Upper lobe of right lung (tissue), 1 donor: ENCODE results near the gene PADI1. TPM values are rescaled to one million over a fixed set of nuclear protein-coding genes. Genes with fewer than 3 reads are reported as not detected.

Experiments
- ATAC-seq: fragments of 200-7000 bp; cut with Tn5 transposase; one replicate; pipeline ENCODE4 v1.9.1; 2020; ENCODE audit warnings: mild to moderate bottlenecking, moderate library complexity
- DNase-seq: peaks from one replicate; pipeline ENCODE4 v3.0.0-alpha.2; 2020
- H3K27ac ChIP-seq: fragments of 200-600 bp; one replicate; pipeline ENCODE4 v1.8.0; 2022
- H3K27me3 ChIP-seq: fragments of 200-600 bp; one replicate; pipeline ENCODE4 v1.8.0; 2022; ENCODE audit warnings: mild to moderate bottlenecking
- H3K36me3 ChIP-seq: fragments of 200-600 bp; one replicate; pipeline ENCODE4 v1.8.0; 2022
- H3K4me1 ChIP-seq: fragments of 200-600 bp; one replicate; pipeline ENCODE4 v1.8.0; 2022
- H3K4me3 ChIP-seq: fragments of 200-600 bp; one replicate; pipeline ENCODE4 v1.8.0; 2022; ENCODE audit warnings: mild to moderate bottlenecking
- H3K9me3 ChIP-seq: fragments of 200-600 bp; one replicate; pipeline ENCODE4 v1.8.0; 2022
- CTCF ChIP-seq: fragments of 200-600 bp; IDR thresholded peaks from one replicate; pipeline ENCODE4 v1.8.0; 2022; ENCODE audit warnings: antibody characterized with exemption
- intact Hi-C: fragments of 100-400 bp; cut with DNase I; formaldehyde crosslinking; loops from one replicate; pipeline ENCODE4 v1.11.0; 2022
- total RNA-seq: library from RNA; stranded (reverse); fragmentation: NEBNext Ultra II Directional; extraction: Animal tissue kit (Norgen Biotek cat#: 25700); gene quantifications from one replicate; pipeline ENCODE4 v1.2.1, GENCODE V29; 2021
- donor health status: DM: no; HTN: yes; CAD: no; lungs with severe emphysema.

PADI1 gene
- total RNA-seq, 1 donor from 2014 or later = not detected

- Histone ChIP-seq H3K4me1 (no peaks in the 10 kb centered on the region), H3K27ac (no peak overlapping the region), H3K4me3 (no peak overlapping the region), H3K27me3 (no peaks in the 10 kb centered on the region), H3K9me3 (no peaks in the 10 kb centered on the region), H3K36me3 (no peaks in the 10 kb centered on the region)
- intact Hi-C loops = no loop called here
- DNase-seq (no peak), ATAC-seq (no peak)
- TF ChIP-seq CTCF = no peak
Measured at GRCh38 chr1:17230671-17231310, 25.9 kb downstream of the PADI1 start.

DNA sequence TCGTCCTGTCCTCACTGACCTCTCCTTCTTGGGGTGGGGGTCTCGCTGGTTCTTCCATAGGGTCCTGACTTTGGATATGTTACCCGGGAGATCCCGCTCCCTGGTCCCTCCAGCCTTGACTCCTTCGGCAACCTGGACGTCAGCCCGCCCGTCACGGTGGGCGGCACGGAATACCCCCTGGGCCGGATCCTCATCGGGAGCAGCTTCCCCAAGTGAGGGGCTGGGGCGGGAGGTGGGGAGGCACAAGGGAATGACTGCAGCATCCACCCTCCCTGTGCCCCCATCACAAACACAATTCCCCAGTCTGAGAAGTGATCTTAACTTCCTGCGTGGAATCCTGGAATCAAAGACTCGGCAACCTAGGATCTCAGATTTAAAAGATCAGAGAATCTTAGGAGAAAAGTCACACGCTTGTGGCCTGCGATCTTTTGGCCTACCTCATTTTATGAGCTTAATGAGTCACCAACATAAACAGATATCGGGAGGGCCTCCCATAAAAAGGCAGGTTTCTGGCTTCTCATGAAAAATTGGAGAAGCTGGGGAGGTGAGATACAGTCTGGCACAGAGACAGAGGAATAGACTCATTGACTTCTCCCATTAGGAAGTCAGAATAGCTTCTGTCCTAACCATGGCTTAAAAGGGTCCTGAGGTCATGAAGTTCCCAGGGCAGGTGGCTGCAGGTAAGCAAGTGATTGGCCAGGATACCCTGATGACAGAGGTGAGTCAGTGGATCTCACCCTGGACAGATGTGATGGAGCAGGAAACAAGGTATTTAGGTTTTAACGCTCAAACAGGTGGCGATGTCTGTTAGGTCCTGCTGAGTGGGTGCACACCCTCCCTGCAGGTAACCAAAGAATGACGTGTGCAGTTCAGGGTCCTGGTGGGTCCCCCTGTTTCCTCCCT is 28.1 kb downstream of the PADI1 start:
- Histone ChIP-seq H3K27ac (no peak overlapping the region), H3K9me3 (no peaks in the 10 kb centered on the region), H3K4me1 (no peaks in the 10 kb centered on the region), H3K36me3 (no peaks in the 10 kb centered on the region), H3K4me3 (no peak overlapping the region), H3K27me3 (no peaks in the 10 kb centered on the region)
- ATAC-seq (no peak), DNase-seq (no peak)
- intact Hi-C loops = no loop called here
- TF ChIP-seq CTCF = no peak

- Histone ChIP-seq H3K27me3 (no peaks in the 10 kb centered on the region), H3K4me1 (no peaks in the 10 kb centered on the region), H3K9me3 (no peaks in the 10 kb centered on the region), H3K4me3 (no peak overlapping the region), H3K27ac (no peak overlapping the region), H3K36me3 (no peaks in the 10 kb centered on the region)
- ATAC-seq (peak; percentile 91), DNase-seq (peak; percentile 85)
- intact Hi-C loops = no loop called here
- TF ChIP-seq CTCF = no peak
Measured at GRCh38 chr1:17233675-17234320, 28.9 kb downstream of the PADI1 start.

- intact Hi-C loops = no loop called here
- Histone ChIP-seq H3K36me3 (no peaks in the 10 kb centered on the region), H3K27ac (no peak overlapping the region), H3K4me1 (no peaks in the 10 kb centered on the region), H3K27me3 (no peaks in the 10 kb centered on the region), H3K9me3 (no peaks in the 10 kb centered on the region), H3K4me3 (no peak overlapping the region)
- no peak for TF ChIP-seq CTCF
- ATAC-seq = no peak
- no peak for DNase-seq
Measured at GRCh38 chr1:17234405-17234804, 29.5 kb downstream of the PADI1 start.

DNA sequence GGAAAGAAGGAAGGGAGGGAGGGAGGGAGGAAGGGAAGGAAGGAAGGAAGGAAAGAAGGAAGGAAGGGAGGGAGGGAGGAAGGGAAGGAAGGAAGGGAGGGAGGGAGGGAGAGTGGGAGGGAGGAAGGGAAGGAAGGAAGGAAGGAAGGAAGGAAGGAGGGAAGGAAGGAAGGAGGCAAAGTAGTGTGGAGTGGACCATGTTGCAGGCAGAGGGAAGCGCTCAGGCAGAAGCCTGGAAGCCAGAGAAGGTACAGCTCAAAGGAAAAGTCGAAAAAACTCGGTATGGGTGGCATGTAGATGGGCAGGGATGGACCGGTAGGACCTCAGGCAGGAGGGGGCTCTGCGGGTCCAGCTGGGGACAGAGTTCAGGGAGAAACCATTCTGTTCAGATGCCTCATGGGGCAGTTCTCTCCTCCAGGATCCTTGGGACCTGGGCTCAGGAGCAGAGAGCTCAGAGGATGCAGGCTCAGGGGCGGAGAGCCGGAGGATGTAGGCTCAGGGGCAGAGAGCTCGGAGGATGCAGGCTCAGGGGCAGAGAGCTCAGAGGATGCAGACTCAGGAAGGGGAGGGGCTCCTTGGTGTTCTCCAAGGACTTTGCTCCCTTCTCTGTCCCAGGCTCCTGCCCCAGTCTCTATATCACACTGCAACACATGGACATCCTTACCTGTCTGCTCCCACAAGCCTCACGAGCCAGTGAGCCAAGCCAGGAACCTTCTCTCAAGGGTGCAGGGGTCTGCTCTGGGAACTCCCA is 30.4 kb downstream of the PADI1 start:
- H3K4me1 ChIP-seq = no peaks in the 10 kb centered on the region
- intact Hi-C loops = no loop called here
- no peak for DNase-seq
- H3K27me3 ChIP-seq = no peaks in the 10 kb centered on the region
- no peak overlapping the region for H3K27ac ChIP-seq
- ATAC-seq = no peak
- H3K9me3 ChIP-seq = no peaks in the 10 kb centered on the region
- TF ChIP-seq CTCF = no peak
- no peaks in the 10 kb centered on the region for H3K36me3 ChIP-seq
- no peak overlapping the region for H3K4me3 ChIP-seq
